H1 (cell line): Measurements from ENCODE around the gene GTF2I. TPM values are rescaled to one million over a fixed set of nuclear protein-coding genes. Genes with fewer than 3 reads are reported as not detected.

Source experiments
- CTCF ChIA-PET: fragments of 300-600 bp; sonication (Branson Sonifier 250); formaldehyde crosslinking; loops from one replicate; lab custom pipeline; 2021; ENCODE audit not compliant: partially characterized antibody; lab: Charles Lee
- POLR2A ChIA-PET: fragments of 300-600 bp; sonication (Branson Sonifier 250); formaldehyde crosslinking; loops from one replicate; lab custom pipeline; 2021; ENCODE audit warnings: inconsistent platforms; ENCODE audit not compliant: partially characterized antibody; lab: Charles Lee
- DNase-seq, 2 experiments: peaks; one replicate each; pipeline versions ENCODE4 v3.0.0 to v3.0.0-alpha.2; 2010 to 2022; ENCODE audit warnings: low spot score in 2 of 2, low read depth in 1 of 2, mixed read lengths in 1 of 2
- FAIRE-seq: peaks from 2 replicates; lab custom pipeline; 2011; peaks lifted over from hg19 to GRCh38; lab: Jason Lieb, UNC
- H2AFZ ChIP-seq: 2 replicates; pipeline ENCODE4 v1.8.1; 2012; ENCODE audit warnings: low read length, inconsistent platforms
- H2AK5ac ChIP-seq: 2 replicates; pipeline ENCODE4 v1.6.1; 2013; ENCODE audit warnings: low read depth, low read length
- H2BK120ac ChIP-seq: replicated peaks from 2 replicates; pipeline ENCODE3; 2013; ENCODE audit warnings: low read depth, low read length, inconsistent platforms
- H2BK12ac ChIP-seq: 2 replicates; pipeline ENCODE4 v1.6.1; 2013; ENCODE audit warnings: low read depth, low read length
- H2BK15ac ChIP-seq: 2 replicates; pipeline ENCODE4 v1.6.1; 2013; ENCODE audit warnings: low read length
- H2BK20ac ChIP-seq: 2 replicates; pipeline ENCODE4 v1.6.1; 2013; ENCODE audit warnings: low read length
- H2BK5ac ChIP-seq: 2 replicates; pipeline ENCODE4 v1.6.1; 2013; ENCODE audit warnings: low read depth, low read length
- H3K14ac ChIP-seq: 2 replicates; pipeline ENCODE4 v1.6.1; 2013; ENCODE audit warnings: inconsistent platforms; ENCODE audit not compliant: insufficient read length
- H3K18ac ChIP-seq: 2 replicates; pipeline ENCODE4 v1.6.1; 2013; ENCODE audit warnings: low read length; ENCODE audit errors: extremely low read depth
- H3K23ac ChIP-seq: 2 replicates; pipeline ENCODE4 v1.6.1; 2013; ENCODE audit warnings: inconsistent platforms; ENCODE audit not compliant: insufficient read length
- H3K23me2 ChIP-seq: 2 replicates; pipeline ENCODE4 v1.6.1; 2013; ENCODE audit warnings: low read depth, low read length
- H3K27ac ChIP-seq: 2 replicates; pipeline ENCODE4 v1.6.1; 2011; ENCODE audit warnings: low read depth, low read length, inconsistent platforms
- H3K27me3 ChIP-seq, 4 experiments: replicated peaks in 1 of 4; 1 replicate in 1 of 4; 2 replicates in 3 of 4; pipeline versions ENCODE4 v1.6.1 to v1.8.1; 2011 to 2013; ENCODE audit warnings: low read length in 3 of 4, mild to moderate bottlenecking in 3 of 4, inconsistent platforms in 2 of 4, mixed read lengths in 2 of 4, moderate library complexity in 1 of 4; ENCODE audit not compliant: control insufficient read depth in 3 of 4, insufficient read depth in 3 of 4; ENCODE audit errors: extremely low read depth in 1 of 4
- H3K36me3 ChIP-seq, 4 experiments: 2 replicates each; pipeline versions ENCODE4 v1.6.1 to v1.8.1; 2011 to 2013; ENCODE audit warnings: mild to moderate bottlenecking in 4 of 4, low read length in 3 of 4, moderate library complexity in 2 of 4, control low read depth in 1 of 4, inconsistent platforms in 1 of 4; ENCODE audit not compliant: insufficient read depth in 4 of 4, control insufficient read depth in 2 of 4
- H3K4ac ChIP-seq: replicated peaks from 2 replicates; pipeline ENCODE3; 2013; ENCODE audit warnings: low read length, low read depth, mixed read lengths, inconsistent platforms; ENCODE audit not compliant: insufficient read length
- H3K4me1 ChIP-seq, 4 experiments: replicated peaks in 1 of 4; 1 replicate in 1 of 4; 2 replicates in 3 of 4; pipeline versions ENCODE4 v1.6.1 to v1.8.1; 2011 to 2013; ENCODE audit warnings: low read length in 3 of 4, inconsistent platforms in 2 of 4, mixed read lengths in 1 of 4; ENCODE audit not compliant: insufficient read depth in 4 of 4, control insufficient read depth in 3 of 4
- H3K4me2 ChIP-seq, 2 experiments: 2 replicates each; pipeline versions ENCODE4 v1.6.1 to v1.8.1; 2011 to 2013; ENCODE audit warnings: low read depth in 2 of 2, low read length in 2 of 2, control low read depth in 1 of 2, inconsistent platforms in 1 of 2, mild to moderate bottlenecking in 1 of 2; ENCODE audit not compliant: insufficient read depth in 1 of 2
- H3K4me3 ChIP-seq, 4 experiments: fragments of 200-600, 300-600 bp in 1 of 4; sonication (generic), shearing (Covaris generic), sonication (Bioruptor Twin) in 1 of 4; 2 replicates each; pipeline versions ENCODE4 v1.5.1 to v1.8.1; 2011 to 2016; ENCODE audit warnings: low read length in 4 of 4, low read depth in 3 of 4, control low read depth in 2 of 4, inconsistent platforms in 2 of 4, mild to moderate bottlenecking in 2 of 4, mixed read lengths in 1 of 4, moderate library complexity in 1 of 4; ENCODE audit not compliant: insufficient read depth in 2 of 4; ENCODE audit errors: extremely low read depth in 1 of 4
- H3K56ac ChIP-seq: replicated peaks from 2 replicates; pipeline ENCODE3; 2013; ENCODE audit warnings: low read depth, mild to moderate bottlenecking, mixed read lengths, low read length, inconsistent platforms; ENCODE audit not compliant: insufficient read length
- H3K79me1 ChIP-seq: 2 replicates; pipeline ENCODE4 v1.6.1; 2013; ENCODE audit warnings: low read depth, low read length, control low read depth
- H3K79me2 ChIP-seq, 2 experiments: 2 replicates each; pipeline versions ENCODE4 v1.6.1 to v1.8.1; 2012 to 2013; ENCODE audit warnings: low read length in 2 of 2, mild to moderate bottlenecking in 2 of 2, inconsistent platforms in 1 of 2; ENCODE audit not compliant: insufficient read depth in 2 of 2, control insufficient read depth in 1 of 2
- H3K9ac ChIP-seq, 4 experiments: replicated peaks in 1 of 4; 1 replicate in 1 of 4; 2 replicates in 3 of 4; pipeline versions ENCODE4 v1.6.1 to v1.8.1; 2011 to 2013; ENCODE audit warnings: low read depth in 3 of 4, low read length in 3 of 4, control low read depth in 2 of 4, mild to moderate bottlenecking in 2 of 4, moderate library complexity in 2 of 4, inconsistent platforms in 1 of 4; ENCODE audit errors: extremely low read depth in 1 of 4
- H3K9me3 ChIP-seq, 2 experiments: 2 replicates each; pipeline versions ENCODE4 v1.6.1 to v1.8.1; 2012 to 2013; ENCODE audit warnings: mild to moderate bottlenecking in 2 of 2, moderate library complexity in 2 of 2, control low read depth in 1 of 2, inconsistent platforms in 1 of 2, low read depth in 1 of 2, low read length in 1 of 2, mixed read lengths in 1 of 2; ENCODE audit not compliant: insufficient read depth in 2 of 2
- H4K20me1 ChIP-seq, 2 experiments: replicated peaks in 1 of 2; 2 replicates each; pipeline versions ENCODE3 to v1.8.1; 2011 to 2013; ENCODE audit warnings: inconsistent platforms in 2 of 2, low read length in 2 of 2, mild to moderate bottlenecking in 1 of 2; ENCODE audit not compliant: insufficient read depth in 2 of 2, control insufficient read depth in 1 of 2
- H4K5ac ChIP-seq: 2 replicates; pipeline ENCODE4 v1.6.1; 2013; ENCODE audit warnings: low read length, low read depth, mixed read lengths, inconsistent platforms; ENCODE audit not compliant: insufficient read length
- H4K8ac ChIP-seq: 2 replicates; pipeline ENCODE4 v1.8.0; 2013; ENCODE audit warnings: mild to moderate bottlenecking, moderate library complexity, low read length, inconsistent platforms; ENCODE audit not compliant: insufficient read depth; ENCODE audit errors: extremely low read depth
- H4K91ac ChIP-seq: replicated peaks from 2 replicates; pipeline ENCODE3; 2013; ENCODE audit warnings: low read length, mixed read lengths, inconsistent platforms; ENCODE audit not compliant: insufficient read length
- BACH1 ChIP-seq: IDR thresholded peaks from 2 replicates; pipeline ENCODE4 v1.6.1; 2012; ENCODE audit warnings: low read length, improper control_type of control experiment
- FOSL1 ChIP-seq: IDR thresholded peaks from 2 replicates; pipeline ENCODE4 v1.6.1; 2011; ENCODE audit warnings: mild to moderate bottlenecking, low read depth, low read length, moderate library complexity; ENCODE audit not compliant: insufficient read depth
- GABPA ChIP-seq: IDR thresholded peaks from 2 replicates; pipeline ENCODE4 v1.6.1; 2011; ENCODE audit warnings: mild to moderate bottlenecking, low read length, moderate library complexity, borderline replicate concordance; ENCODE audit not compliant: insufficient read depth
- GTF2F1 ChIP-seq: IDR thresholded peaks from 2 replicates; pipeline ENCODE4 v1.6.1; 2012; ENCODE audit warnings: low read depth, low read length, improper control_type of control experiment, borderline replicate concordance
- JUND ChIP-seq: IDR thresholded peaks from 2 replicates; pipeline ENCODE4 v1.6.1; 2011; ENCODE audit warnings: mild to moderate bottlenecking, improper control_type of control experiment, low read length
- KDM4A ChIP-seq: IDR thresholded peaks from one replicate; pipeline ENCODE4 v1.7.1; 2012; ENCODE audit warnings: low read depth, mild to moderate bottlenecking, moderate library complexity, low read length, inconsistent platforms; ENCODE audit not compliant: severe bottlenecking
- POU5F1 ChIP-seq: IDR thresholded peaks from 2 replicates; pipeline ENCODE4 v1.6.1; 2011; ENCODE audit warnings: low read depth, mild to moderate bottlenecking, low read length, moderate library complexity
- RAD21 ChIP-seq, 2 experiments: IDR thresholded peaks in 1 of 2; conservative IDR thresholded peaks in 1 of 2; 2 replicates each; pipeline ENCODE4 v1.6.1; 2011; ENCODE audit warnings: low read depth in 2 of 2, low read length in 2 of 2, improper control_type of control experiment in 1 of 2, inconsistent platforms in 1 of 2, mild to moderate bottlenecking in 1 of 2, moderate library complexity in 1 of 2
- RXRA ChIP-seq: IDR thresholded peaks from 2 replicates; pipeline ENCODE4 v1.6.1; 2011; ENCODE audit warnings: low read depth, mild to moderate bottlenecking, low read length, moderate library complexity; ENCODE audit not compliant: insufficient read depth
- SP1 ChIP-seq: IDR thresholded peaks from 2 replicates; pipeline ENCODE4 v1.6.1; 2011; ENCODE audit warnings: low read depth, low read length
- SRF ChIP-seq: IDR thresholded peaks from 2 replicates; pipeline ENCODE4 v1.6.1; 2011; ENCODE audit warnings: mild to moderate bottlenecking, low read depth, low read length, moderate library complexity
- WGBS, 2 experiments: shearing (Covaris generic) in 1 of 2; methylation state at CpG; one replicate each; pipeline versions ENCODE4 v1.1.6 to v1.1.7; 2013 to 2015; ENCODE audit warnings: low lambda C conversion rate in 2 of 2, mixed read lengths in 2 of 2, inconsistent platforms in 1 of 2, low coverage in 1 of 2, missing lambda C conversion rate in 1 of 2; ENCODE audit not compliant: insufficient replicate concordance in 2 of 2, insufficient coverage in 1 of 2, insufficient read length in 1 of 2; ENCODE audit errors: extremely low coverage in 1 of 2, missing lambda C conversion rate in 1 of 2; 5-methylcytosine and 5-hydroxymethylcytosine counted together
- polyA plus RNA-seq, 7 experiments: library from polyadenylated mRNA; depleted of rRNA in 3 of 7; stranded (reverse) in 5 of 7; unstranded in 2 of 7; fragments of >200 nt in 5 of 7; fragments of 200-250 nt in 2 of 7; gene quantifications; 1 replicate in 5 of 7; 2 replicates in 1 of 7; 4 replicates in 1 of 7; pipeline versions ENCODE4 v1.2.1 to v1.2.3, GENCODE V29; 2011 to 2013; ENCODE audit warnings: missing spikeins in 2 of 7, mixed read lengths in 2 of 7
- total RNA-seq: library from RNA; stranded (reverse); fragmentation: NEBNext Ultra II Directional; extraction: Animal tissue kit (Norgen Biotek cat#: 25700); gene quantifications from 2 replicates; pipeline ENCODE4 v1.2.1, GENCODE V29; 2021

GTF2I gene
- total and polyA plus RNA-seq, 2 of the 8 experiments (the other 6 are each of a cell fraction or from before 2014, with no cell fraction given), result 46.7 to 316 TPM

GRCh38 chr7:74725840-74726239 is 68.3 kb downstream of the GTF2I start:
- no peaks in the 10 kb centered on the region for H3K4me1 ChIP-seq
- no peaks in the 10 kb centered on the region; a peak in 1 of 4 replicates for H3K79me2 ChIP-seq
- 100% methylated on average over 1 of the region's 1 CpG; no CpG with 5 or more reads in 1 of the 2 experiments for WGBS, 2 experiments
- H4K8ac ChIP-seq, result no peak overlapping the region
- ChIA-PET POLR2A (no interaction called here), CTCF (interaction anchor here (0.6 kb wide), 1 partner anchor 1134 kb away, joined by 3 read pairs; no protein-coding TSS in a partner anchor)
- no peak for TF ChIP-seq SRF
- TF ChIP-seq FOSL1, result no peak
- no peak for TF ChIP-seq JUND
- no peak for TF ChIP-seq GTF2F1
- TF ChIP-seq SP1, result no peak
- TF ChIP-seq BACH1, result no peak
- TF ChIP-seq KDM4A, result no peak
- no peak for TF ChIP-seq POU5F1
- TF ChIP-seq RAD21 (IDR thresholded peaks at IDR 0.05 in 1 of 2, conservative IDR thresholded peaks at IDR 0.05 in 1 of 2; ENCODE audit: low read depth in 2 of 2, low read length in 2 of 2), result no peak
- no peak for TF ChIP-seq GABPA
- no peak for TF ChIP-seq RXRA
- TF ChIP-seq, all 59 proteins: peak for 0
- DNase-seq, result no peak
- no peak overlapping the region for H3K4me3 ChIP-seq
- H3K79me1 ChIP-seq, result no peaks in the 10 kb centered on the region
- H3K23me2 ChIP-seq, result no peaks in the 10 kb centered on the region
- no peak overlapping the region for H2BK15ac ChIP-seq
- no peak overlapping the region for H3K18ac ChIP-seq
- H2BK120ac ChIP-seq, result no peak overlapping the region
- H3K36me3 ChIP-seq, result peaks cover 7 to 41% (median 12%) of the 10 kb centered on the region in 4 experiments; a peak in 6 of 8 replicates
- no peak overlapping the region for H4K91ac ChIP-seq
- no peak overlapping the region for H4K5ac ChIP-seq
- no peak overlapping the region for H3K4ac ChIP-seq
- no peak overlapping the region for H2BK5ac ChIP-seq
- H4K20me1 ChIP-seq, result peaks cover 0 to 2% of the 10 kb centered on the region in 2 experiments
- no peak for FAIRE-seq
- no peak overlapping the region for H3K4me2 ChIP-seq
- H3K27me3 ChIP-seq, result no peaks in the 10 kb centered on the region
- H2AK5ac ChIP-seq, result no peak overlapping the region
- H3K27ac ChIP-seq, result no peak overlapping the region
- no peaks in the 10 kb centered on the region for H3K9me3 ChIP-seq
- no peak overlapping the region for H2BK12ac ChIP-seq
- H3K23ac ChIP-seq, result no peak overlapping the region
- no peak overlapping the region for H3K9ac ChIP-seq
- H2BK20ac ChIP-seq, result no peak overlapping the region
- H3K14ac ChIP-seq, result no peak overlapping the region
- H3K56ac ChIP-seq, result no peak overlapping the region
- no peak overlapping the region for H2AFZ ChIP-seq
